ENCODE results near the gene TACSTD2.

The TACSTD2 gene

GRCh38 chr1:58572690-58573089, 4.4 kb downstream of the TACSTD2 start:
- no peak overlapping the region for H2AFZ ChIP-seq (ENCODE audit: low read depth, low read length)
- H3K27me3 ChIP-seq (ENCODE audit: insufficient read depth, low read length, poor library complexity): peaks cover 17% of the 10 kb centered on the region
- no peaks in the 10 kb centered on the region for H3K9me3 ChIP-seq (ENCODE audit: insufficient read depth, low read length, severe bottlenecking)
- H3K27ac ChIP-seq (ENCODE audit: low read length): no peak overlapping the region
- DNase-seq (no peak), ATAC-seq (ENCODE audit: insufficient read depth, low read depth) (no peak)
- H3K9ac ChIP-seq (ENCODE audit: low read depth, low read length): no peak overlapping the region
- H3K4me1 ChIP-seq (ENCODE audit: insufficient read depth, low read length): no peaks in the 10 kb centered on the region
- TF ChIP-seq CTCF (IDR thresholded peaks at IDR 0.05; ENCODE audit: borderline replicate concordance, extremely low read depth, low read length, poor library complexity, severe bottlenecking): no peak
- TF ChIP-seq EZH2 (IDR thresholded peaks at IDR 0.05; ENCODE audit: borderline replicate concordance, low read depth, low read length, severe bottlenecking): no peak
- H3K79me2 ChIP-seq (ENCODE audit: insufficient read depth, low read length): no peaks in the 10 kb centered on the region
- H3K4me2 ChIP-seq (ENCODE audit: insufficient read depth, low read length): no peak overlapping the region
- no peaks in the 10 kb centered on the region for H4K20me1 ChIP-seq (ENCODE audit: insufficient read depth, low read length)
- no peaks in the 10 kb centered on the region for H3K36me3 ChIP-seq (ENCODE audit: insufficient read depth, low read length)
- no peak overlapping the region for H3K4me3 ChIP-seq (ENCODE audit: low read depth in 1 of 2, low read length in 2 of 2)

- H3K4me2 ChIP-seq (ENCODE audit: insufficient read depth, low read length): no peak overlapping the region
- ATAC-seq (ENCODE audit: insufficient read depth, low read depth) (no peak), DNase-seq (no peak)
- H3K79me2 ChIP-seq (ENCODE audit: insufficient read depth, low read length): no peaks in the 10 kb centered on the region
- H3K27me3 ChIP-seq (ENCODE audit: insufficient read depth, low read length, poor library complexity): peaks cover 19% of the 10 kb centered on the region
- H3K9me3 ChIP-seq (ENCODE audit: insufficient read depth, low read length, severe bottlenecking): no peaks in the 10 kb centered on the region
- no peaks in the 10 kb centered on the region for H3K36me3 ChIP-seq (ENCODE audit: insufficient read depth, low read length)
- no peak overlapping the region for H2AFZ ChIP-seq (ENCODE audit: low read depth, low read length)
- no peaks in the 10 kb centered on the region for H3K4me1 ChIP-seq (ENCODE audit: insufficient read depth, low read length)
- H3K27ac ChIP-seq (ENCODE audit: low read length): no peak overlapping the region
- no peak overlapping the region for H3K9ac ChIP-seq (ENCODE audit: low read depth, low read length)
- TF ChIP-seq EZH2 (IDR thresholded peaks at IDR 0.05; ENCODE audit: borderline replicate concordance, low read depth, low read length, severe bottlenecking): no peak
- TF ChIP-seq CTCF (IDR thresholded peaks at IDR 0.05; ENCODE audit: borderline replicate concordance, extremely low read depth, low read length, poor library complexity, severe bottlenecking): no peak
- no peak overlapping the region for H3K4me3 ChIP-seq (ENCODE audit: low read depth in 1 of 2, low read length in 2 of 2)
- H4K20me1 ChIP-seq (ENCODE audit: insufficient read depth, low read length): no peaks in the 10 kb centered on the region
These were observed 5.4 kb downstream of the TACSTD2 start for GRCh38 chr1:58571616-58572015.

GRCh38 chr1:58570817-58571216, 6.2 kb downstream of the TACSTD2 start:
- Histone ChIP-seq H3K4me2 (ENCODE audit: insufficient read depth, low read length) (no peak overlapping the region), H3K9ac (ENCODE audit: low read depth, low read length) (no peak overlapping the region), H3K36me3 (ENCODE audit: insufficient read depth, low read length) (no peaks in the 10 kb centered on the region), H3K27ac (ENCODE audit: low read length) (no peak overlapping the region), H3K27me3 (ENCODE audit: insufficient read depth, low read length, poor library complexity) (peaks cover 19% of the 10 kb centered on the region), H3K4me1 (ENCODE audit: insufficient read depth, low read length) (no peaks in the 10 kb centered on the region), H3K79me2 (ENCODE audit: insufficient read depth, low read length) (no peaks in the 10 kb centered on the region), H3K4me3 (ENCODE audit: low read depth in 1 of 2, low read length in 2 of 2) (no peak overlapping the region), H3K9me3 (ENCODE audit: insufficient read depth, low read length, severe bottlenecking) (no peaks in the 10 kb centered on the region), H4K20me1 (ENCODE audit: insufficient read depth, low read length) (no peaks in the 10 kb centered on the region), H2AFZ (ENCODE audit: low read depth, low read length) (no peak overlapping the region)
- TF ChIP-seq EZH2 (IDR thresholded peaks at IDR 0.05; ENCODE audit: borderline replicate concordance, low read depth, low read length, severe bottlenecking) (no peak), CTCF (IDR thresholded peaks at IDR 0.05; ENCODE audit: borderline replicate concordance, extremely low read depth, low read length, poor library complexity, severe bottlenecking) (no peak)
- ATAC-seq (ENCODE audit: insufficient read depth, low read depth): no peak
- no peak for DNase-seq

- no peaks in the 10 kb centered on the region for H3K4me1 ChIP-seq (ENCODE audit: insufficient read depth, low read length)
- no peak overlapping the region for H3K27ac ChIP-seq (ENCODE audit: low read length)
- no peak overlapping the region for H3K4me3 ChIP-seq (ENCODE audit: low read depth in 1 of 2, low read length in 2 of 2)
- TF ChIP-seq EZH2 (IDR thresholded peaks at IDR 0.05; ENCODE audit: borderline replicate concordance, low read depth, low read length, severe bottlenecking) (no peak), CTCF (IDR thresholded peaks at IDR 0.05; ENCODE audit: borderline replicate concordance, extremely low read depth, low read length, poor library complexity, severe bottlenecking) (no peak)
- H4K20me1 ChIP-seq (ENCODE audit: insufficient read depth, low read length): no peaks in the 10 kb centered on the region
- no peak for ATAC-seq (ENCODE audit: insufficient read depth, low read depth)
- H3K9ac ChIP-seq (ENCODE audit: low read depth, low read length): no peak overlapping the region
- H2AFZ ChIP-seq (ENCODE audit: low read depth, low read length): no peak overlapping the region
- no peak overlapping the region for H3K4me2 ChIP-seq (ENCODE audit: insufficient read depth, low read length)
- no peaks in the 10 kb centered on the region for H3K9me3 ChIP-seq (ENCODE audit: insufficient read depth, low read length, severe bottlenecking)
- H3K27me3 ChIP-seq (ENCODE audit: insufficient read depth, low read length, poor library complexity): peaks cover 22% of the 10 kb centered on the region
- no peaks in the 10 kb centered on the region for H3K79me2 ChIP-seq (ENCODE audit: insufficient read depth, low read length)
- DNase-seq: no peak
- no peaks in the 10 kb centered on the region for H3K36me3 ChIP-seq (ENCODE audit: insufficient read depth, low read length)
These were observed 7.0 kb downstream of the TACSTD2 start for GRCh38 chr1:58570094-58570493.
